HG03354 (cell line): Measurements from ENCODE around the gene SLC44A3.
A peak's percentile ranks its signal among the peaks of the same experiment; 100 is the strongest.

Experiments used
- ATAC-seq: cut with Tn5 transposase; IDR thresholded peaks from one replicate; pipeline ENCODE4 v1.9.1; 2021; ENCODE audit warnings: mild to moderate bottlenecking; ENCODE audit not compliant: unreplicated experiment, poor library complexity, severe bottlenecking

Gene SLC44A3

GRCh38 chr1:94865360-94865759, 45.2 kb downstream of the SLC44A3 start:
- ATAC-seq, result no peak

DNA sequence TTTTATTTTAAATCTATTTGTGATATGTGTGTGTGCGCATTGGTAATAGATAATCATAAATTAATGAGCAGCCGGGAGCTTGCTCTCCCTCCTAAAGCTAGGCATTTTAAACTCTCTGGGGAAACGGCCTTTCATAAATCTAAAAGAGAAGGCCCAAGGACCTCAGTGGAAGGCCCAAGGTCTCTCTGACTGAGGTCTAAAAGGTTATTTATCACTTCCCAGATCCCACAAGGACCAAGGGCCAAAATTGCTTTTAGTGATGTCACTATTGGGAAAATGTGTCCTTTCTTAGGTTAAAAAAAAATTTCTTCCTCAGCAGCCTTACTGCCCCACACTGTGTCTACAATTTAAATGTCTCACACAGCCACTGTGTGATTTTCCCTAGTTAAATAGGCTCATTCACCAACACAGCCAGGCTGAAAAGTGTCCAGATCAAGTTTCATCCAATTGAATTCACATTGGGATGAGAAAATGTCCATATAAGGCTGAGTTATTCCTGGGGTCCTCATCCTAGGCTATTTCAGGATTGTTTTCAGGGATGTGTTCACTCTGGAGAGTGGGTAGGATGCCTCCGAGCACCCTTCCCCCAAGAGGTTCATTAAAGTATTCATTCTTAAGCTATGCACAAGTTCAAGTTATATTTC, 46.1 kb downstream of the SLC44A3 start:
- no peak for ATAC-seq

DNA sequence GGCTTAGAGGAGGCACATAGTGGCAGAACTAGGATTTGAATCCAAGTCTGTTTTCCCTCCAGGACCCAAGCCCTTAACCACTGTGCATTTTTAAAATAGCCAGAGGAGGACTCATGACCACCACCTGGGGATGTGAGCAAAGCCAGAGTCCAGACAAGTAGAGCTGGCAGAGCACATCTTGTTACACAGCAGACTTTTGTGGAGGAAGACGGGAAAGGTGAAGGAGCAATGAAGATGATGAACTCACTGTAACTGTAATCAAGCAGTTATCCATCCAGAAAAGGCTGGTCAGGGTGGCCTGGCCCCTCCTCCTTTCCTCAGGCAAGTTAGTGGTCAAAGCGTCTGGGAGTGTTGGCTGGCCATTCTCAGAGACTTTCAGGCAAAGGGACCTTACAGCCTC, 50.9 kb downstream of the SLC44A3 start:
- ATAC-seq, result no peak

DNA sequence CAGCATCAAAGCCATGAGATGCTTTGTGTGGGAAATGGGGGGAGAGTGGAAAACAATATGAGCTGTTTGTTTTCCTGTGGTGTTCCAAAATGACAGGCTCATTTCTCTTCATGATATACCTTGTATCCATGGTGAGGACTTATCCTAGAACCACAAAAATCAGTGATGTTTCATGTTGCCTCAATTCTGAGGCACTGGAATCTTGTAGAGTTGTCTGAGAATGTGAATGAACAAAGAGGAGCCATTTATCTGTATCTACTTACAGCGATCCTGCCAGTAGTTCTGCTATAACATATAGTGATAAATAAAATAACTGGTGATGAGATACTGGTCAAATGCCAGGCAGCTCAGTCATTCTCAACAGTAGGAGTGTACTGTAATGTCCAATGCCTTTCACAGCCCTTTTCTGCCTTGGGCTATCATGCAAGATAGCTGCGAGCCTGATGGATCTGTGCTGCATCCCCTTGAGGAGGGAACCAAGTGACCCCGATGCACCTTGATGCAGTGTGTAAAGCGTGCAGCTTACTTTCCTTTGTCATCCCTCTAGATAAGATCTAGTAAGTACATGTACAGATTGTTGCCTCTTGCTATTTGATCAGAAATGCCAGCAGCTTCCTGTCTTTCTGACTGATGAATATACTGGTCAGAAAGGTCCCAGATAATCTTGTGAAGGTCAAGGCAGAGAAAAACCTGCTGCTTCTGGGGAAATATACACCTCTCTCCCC, 52.8 kb downstream of the SLC44A3 start:
- no peak for ATAC-seq

DNA sequence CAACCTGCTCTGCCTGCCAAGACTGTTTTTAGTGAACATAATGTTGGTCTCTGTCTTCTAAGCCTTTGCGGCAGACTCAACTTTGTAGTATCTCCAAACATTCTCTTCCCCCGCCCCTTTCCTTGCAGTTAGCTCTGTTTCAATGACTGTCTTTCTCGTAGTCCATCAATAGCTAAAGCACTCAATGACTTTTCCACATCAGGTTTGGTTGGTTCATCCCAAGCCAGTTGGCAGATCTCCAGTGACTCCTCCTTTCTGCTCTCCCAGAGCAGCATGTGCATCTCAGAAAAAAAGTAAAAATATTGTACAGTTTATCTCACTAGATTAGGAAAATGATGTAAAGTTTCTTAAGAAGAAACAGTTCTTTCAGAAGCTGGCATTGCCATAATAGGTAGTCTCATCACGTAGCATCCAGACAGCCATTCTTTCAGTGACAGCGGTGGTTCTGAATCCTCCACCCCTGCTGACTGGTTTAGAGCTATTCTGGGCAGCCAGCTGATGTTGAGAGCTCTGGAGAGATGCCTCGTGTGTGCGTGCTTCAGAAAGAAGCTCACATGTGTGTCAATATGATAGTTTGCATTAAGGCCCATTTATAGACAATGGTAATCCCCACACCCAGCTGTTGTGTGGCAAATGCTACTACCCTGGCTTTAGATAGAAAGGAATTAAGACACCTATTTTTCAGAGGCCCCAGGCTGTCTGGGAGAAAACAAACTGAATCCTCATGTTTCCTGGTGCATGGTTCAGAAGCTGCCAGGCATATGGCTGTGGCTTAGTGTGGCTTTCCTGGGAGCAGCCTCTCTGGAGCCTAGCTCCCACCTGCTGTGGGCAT, 53.6 kb downstream of the SLC44A3 start:
- ATAC-seq, result no peak

DNA sequence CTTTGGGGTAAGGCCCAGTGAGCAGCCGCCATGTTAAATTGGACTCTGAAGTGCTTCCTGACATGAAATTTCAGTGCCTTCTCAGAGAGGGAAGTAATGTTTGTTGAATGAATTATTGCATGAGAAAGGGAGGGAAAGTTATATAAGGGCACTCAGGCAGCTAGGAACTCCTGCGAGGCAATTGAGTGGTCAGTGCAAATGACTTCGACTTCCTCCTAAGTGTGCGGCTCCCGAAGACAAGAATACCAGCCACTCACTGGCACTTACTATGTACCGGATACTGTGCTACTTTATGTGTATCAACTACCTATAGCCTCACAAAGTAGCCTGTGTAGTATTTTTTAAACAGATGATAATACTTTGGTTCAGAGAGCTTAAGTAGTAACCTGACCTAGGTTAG, 54.3 kb downstream of the SLC44A3 start:
- ATAC-seq, result no peak

DNA sequence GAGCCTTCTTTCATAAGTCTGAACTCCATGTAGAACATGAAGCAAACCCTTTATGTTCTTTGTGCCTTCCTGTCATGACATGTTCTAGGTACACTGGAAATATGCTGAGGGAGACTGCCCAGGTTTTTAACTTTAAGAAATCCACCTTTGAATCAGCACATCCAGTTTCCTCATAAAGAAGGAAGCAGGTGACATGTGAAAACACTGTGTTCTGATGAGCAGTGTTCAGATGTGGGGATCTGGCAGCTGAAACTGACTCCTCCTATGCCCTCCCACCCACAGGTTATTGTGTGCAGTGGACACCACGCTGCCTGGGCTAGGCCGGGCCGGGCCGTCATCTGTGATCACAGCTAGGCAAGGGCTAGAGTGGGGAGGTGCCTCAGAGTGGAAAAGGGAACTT, 55.6 kb downstream of the SLC44A3 start:
- ATAC-seq, result no peak

GRCh38 chr1:94876362-94876761, 56.2 kb downstream of the SLC44A3 start:
- no peak for ATAC-seq

GRCh38 chr1:94878329-94878728, 58.2 kb downstream of the SLC44A3 start:
- ATAC-seq, result no peak

- peak; percentile 68 for ATAC-seq
Measured at GRCh38 chr1:94883691-94884090, 63.5 kb downstream of the SLC44A3 start.

DNA sequence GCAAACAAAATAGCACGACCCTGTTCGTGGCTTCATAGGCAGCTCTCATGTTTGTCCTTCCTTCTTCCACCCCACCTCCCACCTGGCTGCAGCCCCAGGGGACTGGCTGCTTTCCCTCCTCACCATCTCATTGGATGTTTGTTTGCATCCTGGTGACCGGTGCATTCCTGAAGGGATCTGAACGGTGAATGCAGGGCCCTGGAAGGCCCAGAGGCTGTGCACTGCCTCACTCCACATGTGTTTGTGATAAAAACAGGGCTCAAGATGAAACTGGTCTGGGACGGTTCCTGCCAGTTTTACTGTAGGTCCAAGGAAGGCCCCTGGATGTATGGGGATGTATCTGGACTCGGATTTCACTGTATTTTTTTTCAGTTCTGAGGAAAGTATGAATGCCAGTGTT, 63.9 kb downstream of the SLC44A3 start:
- no peak for ATAC-seq

- ATAC-seq, result no peak
Measured at GRCh38 chr1:94884507-94884906, 64.3 kb downstream of the SLC44A3 start.

DNA sequence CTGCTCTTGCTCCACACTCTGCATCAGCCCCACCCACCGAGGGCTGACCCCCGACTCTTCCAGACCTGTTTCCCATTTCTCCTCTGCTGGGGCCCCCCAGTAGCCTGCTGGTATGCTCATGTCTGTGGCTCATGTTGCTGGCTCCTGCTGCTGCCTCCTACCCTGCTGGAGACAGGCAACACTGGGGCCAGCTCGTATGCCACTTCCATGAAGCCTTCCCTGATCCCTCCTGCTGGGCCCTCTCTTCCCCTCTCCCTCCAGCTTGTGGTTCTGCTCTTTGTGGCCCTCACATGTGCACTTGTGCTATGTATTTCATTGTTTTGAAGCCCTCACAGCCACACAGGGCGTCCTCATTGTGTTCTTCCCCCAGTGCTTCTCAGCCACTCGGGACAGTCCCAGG, 66.2 kb downstream of the SLC44A3 start:
- no peak for ATAC-seq

DNA sequence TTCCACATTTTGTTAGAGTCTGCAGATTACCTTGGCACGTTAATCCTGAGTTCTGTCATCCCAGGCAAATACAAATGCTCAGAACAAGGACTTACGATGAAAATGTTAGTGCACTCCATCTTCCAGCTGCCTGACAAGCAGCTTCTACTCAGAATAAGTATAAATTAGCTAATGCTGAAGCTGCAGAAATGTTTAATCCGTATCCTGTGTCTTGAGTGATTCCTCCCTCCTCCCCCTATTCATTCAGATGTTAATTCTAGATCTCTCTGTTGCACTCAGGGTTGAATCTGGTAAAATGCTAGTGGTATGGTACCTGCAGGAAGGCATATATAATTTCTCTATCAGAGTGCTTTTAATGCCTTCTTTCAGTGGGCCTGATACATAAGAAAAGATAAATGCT, 66.9 kb downstream of the SLC44A3 start:
- no peak for ATAC-seq

GRCh38 chr1:94887603-94888171, 67.5 kb downstream of the SLC44A3 start:
- ATAC-seq, result no peak

- ATAC-seq, result no peak
Measured at GRCh38 chr1:94888201-94888600, 68.0 kb downstream of the SLC44A3 start.

- ATAC-seq, result no peak
Measured at GRCh38 chr1:94892604-94893254, 72.6 kb downstream of the SLC44A3 start.

DNA sequence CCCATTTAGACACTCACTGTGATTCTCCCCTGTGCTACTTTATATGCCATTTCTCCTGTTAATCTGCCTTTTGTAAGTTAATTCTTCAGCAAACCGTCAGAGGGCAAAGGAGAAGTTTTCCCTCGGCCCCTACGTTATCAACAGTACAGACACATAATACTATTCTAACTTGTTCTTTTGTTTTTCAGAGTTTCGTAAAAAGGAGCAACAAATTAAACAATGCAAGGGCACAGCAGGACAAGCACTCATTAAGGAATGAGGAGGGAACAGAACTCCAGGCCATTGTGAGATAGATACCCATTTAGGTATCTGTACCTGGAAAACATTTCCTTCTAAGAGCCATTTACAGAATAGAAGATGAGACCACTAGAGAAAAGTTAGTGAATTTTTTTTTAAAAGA, 74.5 kb downstream of the SLC44A3 start:
- ATAC-seq, result no peak

DNA sequence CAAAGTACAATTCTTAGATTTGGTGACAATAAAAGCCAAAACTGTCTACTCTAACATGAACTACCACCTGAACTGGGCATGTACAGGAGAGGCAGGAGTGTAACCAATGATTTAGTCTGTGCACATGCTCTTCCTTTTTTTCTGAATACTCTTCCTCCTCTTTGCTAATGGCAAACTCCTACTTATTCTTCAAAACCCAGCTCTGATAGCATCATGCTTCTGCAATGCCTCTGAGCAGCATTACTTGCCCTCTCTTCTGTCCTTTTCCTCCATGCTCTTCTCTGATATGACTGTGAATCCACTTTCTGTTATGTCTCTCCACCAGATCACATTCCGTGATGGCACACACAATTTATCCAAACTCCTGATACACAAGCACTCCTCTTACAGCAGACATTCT, 75.4 kb downstream of the SLC44A3 start:
- no peak for ATAC-seq
